ENCODE results near the gene C3. TPM values are rescaled to one million over a fixed set of nuclear protein-coding genes. Genes with fewer than 3 reads are reported as not detected.
"Not testable (repeated sequence)": the region's sequence is repeated elsewhere in the genome, so short reads cannot be mapped to it uniquely, and the experiment has no call there.

Gene C3
- total RNA-seq, 1 donor from 2014 or later: 65.4 TPM

DNA sequence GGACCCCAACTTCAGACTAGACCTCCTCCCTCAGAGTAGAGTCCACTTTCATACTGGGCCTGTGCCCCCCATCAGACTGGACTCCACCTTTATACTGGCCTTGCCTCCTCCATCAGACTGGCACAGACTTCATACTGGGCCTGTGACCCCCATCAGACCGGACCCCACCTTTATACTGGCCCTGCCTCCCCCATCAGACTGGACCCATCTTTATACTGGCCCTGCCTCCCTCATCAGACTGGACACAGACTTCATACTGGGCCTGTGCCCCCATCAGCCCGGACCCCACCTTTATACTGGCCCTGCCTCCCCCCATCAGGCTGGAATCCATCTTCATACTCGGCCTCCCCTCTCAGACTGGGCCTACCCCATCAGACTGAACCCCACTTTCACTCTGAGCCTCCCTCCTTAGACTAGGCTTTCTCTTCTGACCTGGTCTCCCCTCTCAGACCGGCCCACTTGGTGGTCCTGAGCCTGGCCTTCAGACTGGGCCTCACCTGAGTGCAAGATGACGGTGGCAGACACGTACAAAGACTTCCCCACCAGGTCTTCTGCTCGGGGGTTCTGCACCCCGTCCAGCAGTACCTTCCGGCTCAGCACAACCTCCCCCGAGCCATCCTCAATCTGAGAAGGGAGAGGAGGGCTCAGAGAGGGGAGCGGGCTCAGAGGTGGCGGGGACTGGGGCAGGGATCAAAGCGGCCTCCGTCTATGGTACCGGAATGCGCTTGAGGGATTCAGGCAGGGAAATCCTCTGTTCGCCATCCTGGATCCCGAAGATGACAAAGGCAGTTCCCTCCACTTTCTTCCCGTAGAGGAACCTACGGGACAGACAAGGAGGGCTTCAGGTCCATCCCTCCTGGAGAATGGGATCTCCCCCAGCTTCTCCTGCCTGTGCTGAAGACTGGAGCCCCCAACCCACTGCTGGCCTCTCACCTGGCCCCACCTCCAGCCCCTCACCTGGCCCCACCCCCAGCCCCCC is 7.5 kb downstream of the C3 start:
- no peak for DNase-seq

DNA sequence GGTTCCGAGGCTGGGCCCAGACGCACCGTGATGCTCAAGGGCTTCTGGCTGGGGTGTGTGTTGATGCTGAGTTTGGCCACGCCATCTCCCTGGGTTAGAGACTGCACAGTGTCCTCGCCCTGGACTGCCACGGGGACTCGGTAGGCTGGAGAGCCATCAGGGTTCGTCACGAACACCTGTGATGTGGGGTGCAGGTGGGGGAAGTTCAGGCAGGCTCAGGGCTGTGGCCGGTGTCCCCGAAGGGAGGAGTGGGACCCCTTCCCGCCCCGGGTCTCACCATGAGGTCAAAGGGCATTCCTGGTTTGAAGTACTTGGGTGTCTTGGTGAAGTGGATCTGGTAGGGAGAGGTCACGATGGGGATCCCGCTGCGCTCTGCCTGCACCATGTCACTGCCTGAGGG is 8.2 kb downstream of the C3 start:
- no peak for DNase-seq

- DNase-seq: no peak
These were observed 8.8 kb downstream of the C3 start for GRCh38 chr19:6711605-6712004.

- DNase-seq: no peak
These were observed 9.4 kb downstream of the C3 start for GRCh38 chr19:6711078-6711361.

DNA sequence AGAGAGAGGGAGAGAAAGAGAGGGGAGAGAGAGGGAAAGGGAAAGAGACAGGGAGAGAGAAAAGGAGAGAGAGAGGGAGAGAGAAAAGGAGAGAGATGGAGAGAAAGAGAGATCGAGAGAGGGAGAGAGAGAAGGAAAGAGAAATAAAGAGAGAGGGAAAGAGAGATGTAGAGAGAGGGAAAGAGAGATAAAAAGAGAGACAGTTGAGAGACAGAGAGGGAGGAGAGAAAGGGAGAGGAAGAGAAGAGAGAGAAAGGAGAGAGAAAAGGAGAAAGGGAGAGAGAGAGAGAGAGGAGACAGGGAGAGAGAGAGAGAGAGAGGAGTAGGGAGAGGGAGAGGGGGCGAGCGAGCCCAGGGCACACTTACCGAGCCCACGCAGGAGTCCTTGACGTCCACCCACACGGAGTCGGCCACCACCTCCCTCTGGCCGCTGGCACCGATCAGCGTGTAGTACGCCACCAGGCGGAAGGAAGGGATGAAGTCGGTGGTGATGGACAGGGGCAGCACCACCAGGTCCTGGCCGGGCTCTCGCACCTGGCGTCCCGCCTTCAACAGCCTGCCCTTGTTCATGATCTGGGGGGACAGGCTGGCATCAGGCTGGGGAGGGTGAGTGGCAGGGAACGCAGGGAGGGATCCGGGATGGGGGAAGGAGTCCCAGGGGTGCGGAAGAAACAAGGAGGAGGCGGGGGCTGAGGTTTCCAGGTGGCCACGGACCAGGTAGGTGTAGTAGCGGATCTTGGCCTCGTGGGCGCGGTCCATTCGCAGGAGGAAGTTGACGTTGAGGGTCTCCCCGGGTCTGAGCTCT is 10.0 kb downstream of the C3 start:
- DNase-seq: no peak

- no peak for DNase-seq
These were observed 10.9 kb downstream of the C3 start for GRCh38 chr19:6709549-6709948.

DNA sequence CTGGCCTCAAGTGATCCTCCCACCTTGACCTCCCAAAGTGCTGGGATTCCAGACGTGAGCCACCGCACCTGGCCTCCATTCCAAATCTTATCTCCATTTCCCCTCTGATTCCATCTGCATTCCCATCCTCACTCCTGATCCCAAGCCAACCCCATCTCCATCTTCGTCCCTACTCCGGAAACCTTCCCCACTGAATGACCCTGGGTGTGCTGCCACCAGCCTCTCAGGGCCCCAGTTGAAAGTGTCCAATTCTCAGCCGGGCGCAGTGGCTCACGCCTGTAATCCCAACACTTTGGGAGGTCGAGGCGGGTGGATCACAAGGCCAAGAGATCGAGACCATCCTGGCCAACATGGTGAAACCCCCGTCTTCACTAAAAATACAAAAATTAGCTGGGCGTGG is 11.5 kb downstream of the C3 start:
- not testable (repeated sequence) for DNase-seq

- DNase-seq: no peak
These were observed 12.1 kb downstream of the C3 start for GRCh38 chr19:6708346-6708745.

GRCh38 chr19:6707658-6708018 is 12.8 kb downstream of the C3 start:
- no peak for DNase-seq

GRCh38 chr19:6707011-6707657 is 13.3 kb downstream of the C3 start:
- no peak for DNase-seq

DNA sequence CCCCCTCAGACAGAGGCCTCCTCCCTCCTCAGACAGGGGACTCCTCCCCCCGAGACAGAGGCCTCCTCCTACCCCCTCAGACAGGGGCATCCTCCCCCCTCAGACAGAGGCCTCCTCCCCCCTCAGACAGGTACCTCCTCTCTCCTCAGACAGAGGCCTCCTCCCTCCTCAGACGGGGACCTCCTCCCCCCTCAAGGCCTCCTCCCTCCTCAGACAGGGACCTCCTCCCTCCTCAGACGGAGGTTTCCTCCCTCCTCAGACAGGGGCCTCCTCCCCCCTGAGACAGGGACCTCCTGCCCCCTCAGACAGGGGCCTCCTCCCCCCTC is 13.9 kb downstream of the C3 start:
- no peak for DNase-seq

DNA sequence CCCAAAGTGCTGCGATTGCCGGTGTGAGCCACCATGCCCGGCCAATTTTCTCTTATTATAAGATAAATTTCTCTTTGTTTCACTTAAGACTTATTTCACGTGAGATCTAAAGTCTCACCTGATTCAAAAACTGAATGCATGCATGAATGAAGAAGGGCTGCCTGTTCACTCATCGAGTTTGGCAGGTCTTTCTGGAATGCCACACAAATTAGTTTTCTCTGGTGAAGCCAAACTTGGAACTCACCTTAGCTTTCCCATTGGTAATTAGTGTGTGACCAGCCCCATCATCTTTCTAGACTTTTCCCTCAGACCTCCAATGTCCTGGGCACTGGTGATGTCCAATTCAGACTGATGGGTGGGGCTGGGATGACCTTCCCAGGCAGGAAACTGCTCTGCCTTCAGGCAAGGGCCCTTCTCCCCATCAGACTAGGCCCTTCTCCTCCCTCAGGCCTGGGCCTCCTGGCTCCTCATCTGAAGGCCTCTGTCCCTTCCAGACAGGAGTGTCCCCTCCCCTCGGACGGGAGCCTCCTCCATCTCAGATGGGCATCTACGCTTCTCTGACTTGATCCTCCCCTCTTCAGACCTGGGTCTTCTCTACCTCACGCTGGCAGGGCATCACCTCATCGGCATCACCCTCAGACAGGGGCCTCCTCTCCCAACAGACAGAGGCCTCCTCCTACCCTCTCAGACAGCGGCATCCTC is 14.4 kb downstream of the C3 start:
- DNase-seq: no peak

DNA sequence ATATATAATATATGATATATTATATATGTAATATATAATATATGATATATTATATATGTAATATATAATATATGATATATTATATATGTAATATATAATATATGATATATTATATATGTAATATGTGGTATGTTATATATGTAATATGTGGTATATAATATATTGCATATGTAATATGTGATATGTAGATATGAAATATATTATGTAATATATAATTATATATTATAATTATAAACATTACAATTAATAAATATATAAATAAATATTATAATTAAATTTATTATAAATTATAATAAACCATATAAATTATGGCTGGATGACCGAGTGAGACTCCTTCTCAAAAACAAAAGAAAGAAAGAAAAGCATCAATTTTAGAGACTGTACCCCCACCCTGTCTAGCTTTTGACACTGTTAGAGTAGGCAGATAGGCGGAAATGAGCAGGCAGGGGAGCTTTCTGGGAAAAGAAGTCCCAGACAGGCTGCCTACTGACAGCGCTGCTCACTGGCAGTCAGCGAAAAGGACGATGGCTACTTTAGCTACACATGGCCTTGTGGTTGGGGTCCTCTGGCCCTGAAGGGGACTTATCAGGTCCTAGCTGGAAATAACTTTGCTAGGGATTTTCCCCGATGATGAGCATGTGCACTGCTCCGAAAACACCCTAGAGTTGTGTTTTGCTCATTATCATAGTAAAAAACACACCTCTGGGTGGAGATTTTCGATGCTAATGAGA is 19.7 kb downstream of the C3 start:
- DNase-seq: no peak

DNA sequence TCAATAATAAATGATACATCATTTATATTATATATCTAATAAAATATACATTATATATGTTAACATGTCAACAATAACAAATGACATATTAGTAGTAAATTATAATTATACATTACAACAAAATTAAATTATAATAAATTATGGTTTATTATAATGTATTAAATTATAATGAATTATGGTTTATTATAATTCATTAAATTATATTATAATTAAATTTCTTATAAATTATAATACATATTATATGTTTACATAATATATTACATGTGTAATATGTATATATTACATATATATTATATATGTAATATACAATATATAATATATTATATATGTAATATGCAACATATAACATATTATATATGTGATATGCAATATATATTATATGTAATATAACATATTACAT is 20.5 kb downstream of the C3 start:
- DNase-seq: no peak

- DNase-seq: no peak
These were observed 23.2 kb downstream of the C3 start for GRCh38 chr19:6697291-6697690.

DNA sequence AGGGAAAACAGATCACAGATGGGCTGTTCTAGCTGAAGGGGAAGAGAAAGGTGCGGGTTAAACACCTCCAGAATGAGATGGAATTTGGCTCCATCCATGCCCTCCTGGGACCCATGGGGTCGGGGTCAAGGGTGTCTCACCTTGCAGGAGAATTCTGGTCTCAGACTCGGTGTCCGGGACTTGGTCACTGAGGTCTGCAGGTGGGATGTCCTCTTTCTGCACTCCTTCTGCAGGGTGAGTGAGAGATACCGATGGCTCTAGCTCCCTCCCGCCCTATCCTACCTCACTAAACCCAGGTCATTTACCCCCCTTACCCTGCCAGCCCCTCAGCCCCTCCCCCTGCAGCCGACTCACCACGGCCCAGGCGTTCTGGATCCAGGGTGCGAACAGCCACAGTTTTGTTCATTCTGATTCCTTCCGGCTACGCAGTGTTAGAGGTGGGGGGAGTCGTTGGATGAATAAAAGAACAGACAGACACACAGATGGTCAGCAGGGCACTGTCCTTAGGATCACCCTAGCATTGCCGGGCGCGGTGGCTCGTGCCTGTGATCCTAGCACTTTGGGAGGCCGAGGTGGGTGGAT is 24.1 kb downstream of the C3 start:
- no peak for DNase-seq

DNA sequence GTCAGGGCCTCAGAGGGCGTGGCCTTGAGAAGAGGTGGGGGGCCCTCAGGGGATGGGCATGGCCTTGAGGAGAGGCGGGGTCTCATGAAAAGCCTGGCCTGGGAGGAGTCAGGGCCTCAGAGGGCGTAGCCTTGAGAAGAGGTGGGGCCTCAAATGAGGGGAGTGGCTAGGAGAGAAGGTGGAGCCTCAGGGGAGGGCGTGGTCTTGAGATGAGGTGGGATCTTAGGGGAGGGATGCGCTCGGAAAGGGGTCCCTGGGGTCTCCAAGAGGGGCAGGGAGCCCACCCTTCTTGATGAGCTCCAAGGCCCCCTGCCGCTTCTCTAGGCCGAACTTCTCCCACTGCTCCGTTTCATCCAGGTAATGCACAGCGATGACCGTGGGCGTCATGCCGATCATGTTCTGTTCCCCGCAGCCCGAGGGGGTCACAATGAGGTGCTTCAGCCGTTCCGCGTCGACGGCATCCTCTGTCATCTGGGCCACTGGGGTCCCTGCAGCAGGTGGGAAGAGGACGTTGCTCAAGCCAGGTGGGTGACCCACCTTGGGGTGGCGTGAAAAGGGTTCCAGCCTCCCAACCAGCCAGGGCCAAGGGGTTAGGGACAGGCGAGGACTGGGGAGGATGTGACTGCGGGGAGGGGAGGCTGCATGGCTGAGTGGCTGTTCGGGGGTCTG is 26.2 kb downstream of the C3 start:
- DNase-seq: no peak

- no peak for DNase-seq
These were observed 26.8 kb downstream of the C3 start for GRCh38 chr19:6693681-6694080.

- no peak for DNase-seq
These were observed 27.4 kb downstream of the C3 start for GRCh38 chr19:6693056-6693471.

DNA sequence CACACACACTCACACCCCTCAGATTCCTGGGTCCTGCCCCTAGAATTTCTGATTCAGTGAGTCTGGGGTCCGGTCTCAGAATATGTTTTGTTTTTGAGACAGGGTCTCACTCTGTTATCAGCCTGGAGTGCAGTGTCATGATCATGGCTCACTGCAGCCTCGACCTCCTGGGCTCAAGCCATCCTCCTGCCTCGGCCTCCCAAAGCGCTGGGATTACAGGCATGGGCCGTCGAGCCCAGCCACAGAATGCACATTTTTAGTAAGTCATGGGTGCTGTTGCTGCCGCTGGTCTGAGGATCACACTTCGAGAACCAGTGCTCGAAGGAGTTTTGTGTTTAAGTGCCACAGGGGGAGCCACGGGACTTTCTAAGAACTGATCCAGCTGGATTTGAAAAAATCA is 28.4 kb downstream of the C3 start:
- DNase-seq: no peak

GRCh38 chr19:6691342-6691741 is 29.1 kb downstream of the C3 start:
- no peak for DNase-seq

Measured in skin of body (tissue), 2 donors.